HUDEP-2 (cell line): ENCODE measurements around the gene LGALS9C.
"Not testable (repeated sequence)": the region's sequence is repeated elsewhere in the genome, so short reads cannot be mapped to it uniquely, and the experiment has no call there.

ENCODE experiments used
- DNase-seq, 76 experiments: peaks; one replicate each; lab custom pipeline; 2025; ENCODE audit not compliant: unreplicated experiment in 76 of 76; lab: John Stamatoyannopoulos, UW

Gene LGALS9C

GRCh38 chr17:18478362-18478761 is 1.8 kb downstream of the LGALS9C start:
- DNase-seq: not testable (repeated sequence)

GRCh38 chr17:18478977-18479595 is 2.5 kb downstream of the LGALS9C start:
- not testable (repeated sequence) for DNase-seq

GRCh38 chr17:18481775-18482174 is 5.2 kb downstream of the LGALS9C start:
- DNase-seq: not testable (repeated sequence)

- not testable (repeated sequence) for DNase-seq
Observed at GRCh38 chr17:18485936-18486464, 9.4 kb downstream of the LGALS9C start.

GRCh38 chr17:18487633-18488032 is 11.0 kb downstream of the LGALS9C start:
- DNase-seq: not testable (repeated sequence)

GRCh38 chr17:18488622-18489021 is 12.0 kb downstream of the LGALS9C start:
- not testable (repeated sequence) for DNase-seq

GRCh38 chr17:18490016-18490415 is 13.4 kb downstream of the LGALS9C start:
- DNase-seq: not testable (repeated sequence)

GRCh38 chr17:18492712-18493480 is 16.3 kb downstream of the LGALS9C start:
- not testable (repeated sequence) for DNase-seq

GRCh38 chr17:18494250-18494768 is 17.7 kb downstream of the LGALS9C start:
- not testable (repeated sequence) for DNase-seq

GRCh38 chr17:18497044-18497443 is 20.5 kb downstream of the LGALS9C start:
- DNase-seq: not testable (repeated sequence)

- not testable (repeated sequence) for DNase-seq
Observed at GRCh38 chr17:18499100-18499499, 22.5 kb downstream of the LGALS9C start.

- DNase-seq: not testable (repeated sequence)
Observed at GRCh38 chr17:18499756-18500155, 23.2 kb downstream of the LGALS9C start.

GRCh38 chr17:18500281-18500680 is 23.7 kb downstream of the LGALS9C start:
- DNase-seq: not testable (repeated sequence)

- DNase-seq: not testable (repeated sequence)
Observed at GRCh38 chr17:18500816-18501215, 24.2 kb downstream of the LGALS9C start.

- not testable (repeated sequence) for DNase-seq
Observed at GRCh38 chr17:18503221-18503620, 26.6 kb downstream of the LGALS9C start.

GRCh38 chr17:18507729-18508128 is 31.1 kb downstream of the LGALS9C start:
- not testable (repeated sequence) for DNase-seq

- not testable (repeated sequence) for DNase-seq
Observed at GRCh38 chr17:18508667-18509066, 32.1 kb downstream of the LGALS9C start.

GRCh38 chr17:18521100-18521499 is 44.5 kb downstream of the LGALS9C start:
- DNase-seq: not testable (repeated sequence)

- DNase-seq: not testable (repeated sequence)
Observed at GRCh38 chr17:18525015-18525414, 48.4 kb downstream of the LGALS9C start.

- not testable (repeated sequence) for DNase-seq
Observed at GRCh38 chr17:18526168-18526800, 49.7 kb downstream of the LGALS9C start.

- DNase-seq: not testable (repeated sequence)
Observed at GRCh38 chr17:18527354-18527753, 50.8 kb downstream of the LGALS9C start.
